ENCODE results near the gene ADD3.

The ADD3 gene

GRCh38 chr10:109987452-109988211 lies 20.2 kb upstream of the ADD3 start (continued):
- TF ChIP-seq PBX3 (CRISPR knock-in tag; IDR thresholded peaks at IDR 0.05), result no peak
- no peak for TF ChIP-seq REPIN1 (tag by site-specific recombination; IDR thresholded peaks at IDR 0.05; ENCODE audit: low read depth)
- no peak for TF ChIP-seq ZBTB44 (tag by site-specific recombination; IDR thresholded peaks at IDR 0.05)
- TF ChIP-seq PATZ1 (tag by site-specific recombination; IDR thresholded peaks at IDR 0.05), result no peak
- no peak for TF ChIP-seq ZNF292 (tag by site-specific recombination; IDR thresholded peaks at IDR 0.05; ENCODE audit: borderline replicate concordance, low read depth)
- TF ChIP-seq ZNF335 (tag by site-specific recombination; conservative IDR thresholded peaks at IDR 0.05), result no peak
- TF ChIP-seq ZNF280C (tag by site-specific recombination; IDR thresholded peaks at IDR 0.05), result no peak
- TF ChIP-seq REST (tag by site-specific recombination; IDR thresholded peaks at IDR 0.05), result no peak
- TF ChIP-seq SP2 (tag by site-specific recombination; IDR thresholded peaks at IDR 0.05), result no peak
- TF ChIP-seq ZNF426 (tag by site-specific recombination; IDR thresholded peaks at IDR 0.05), result no peak

GRCh38 chr10:109988212-109988596 lies 19.6 kb upstream of the ADD3 start:
- POLR2A ChIA-PET, result interaction anchor here (1.6 kb wide), 1 partner anchor 19 kb away, joined by 5 read pairs; the partner anchor contains the start of gene ADD3
- Histone ChIP-seq H3K27ac (ENCODE audit: extremely low read depth, low read depth, low read length) (no peak overlapping the region), H3K36me3 (ENCODE audit: control insufficient read depth in 2 of 2, insufficient read depth in 1 of 2, low read length in 2 of 2) (no peaks in the 10 kb centered on the region), H3K4me1 (ENCODE audit: control insufficient read depth, insufficient read depth, low read length) (no peaks in the 10 kb centered on the region; the same call in 1 of the 2 replicates), H3K4me3 (ENCODE audit: low read depth, low read length) (no peak overlapping the region), H3K9me3 (ENCODE audit: control insufficient read depth, insufficient read depth, low read depth, low read length) (no peaks in the 10 kb centered on the region)
- no peak for TF ChIP-seq ZNF548 (tag by site-specific recombination; IDR thresholded peaks at IDR 0.05)
- TF ChIP-seq ZNF37A (tag by site-specific recombination; IDR thresholded peaks at IDR 0.05), result no peak
- no peak for TF ChIP-seq PATZ1 (tag by site-specific recombination; IDR thresholded peaks at IDR 0.05)
- no peak for TF ChIP-seq ZFP69B (tag by site-specific recombination; IDR thresholded peaks at IDR 0.05)
- no peak for TF ChIP-seq ZNF140 (tag by site-specific recombination; IDR thresholded peaks at IDR 0.05)
- TF ChIP-seq PRDM6 (tag by site-specific recombination; IDR thresholded peaks at IDR 0.05), result no peak
- no peak for TF ChIP-seq ZNF157 (tag by site-specific recombination; IDR thresholded peaks at IDR 0.05)
- CTCF ChIA-PET, result interaction anchor here (0.6 to 2.9 kb wide), 4 partner anchors 9 to 212 kb away, joined by 3 to 14 read pairs (median 3); no protein-coding TSS in a partner anchor

Measured in HEK293 (cell line).